Measurements from ENCODE around the gene LINGO4. TPM values are rescaled to one million over a fixed set of nuclear protein-coding genes. Genes with fewer than 3 reads are reported as not detected.

The LINGO4 gene
- total RNA-seq, 1 experiment from 2014 or later, result not detected

DNA sequence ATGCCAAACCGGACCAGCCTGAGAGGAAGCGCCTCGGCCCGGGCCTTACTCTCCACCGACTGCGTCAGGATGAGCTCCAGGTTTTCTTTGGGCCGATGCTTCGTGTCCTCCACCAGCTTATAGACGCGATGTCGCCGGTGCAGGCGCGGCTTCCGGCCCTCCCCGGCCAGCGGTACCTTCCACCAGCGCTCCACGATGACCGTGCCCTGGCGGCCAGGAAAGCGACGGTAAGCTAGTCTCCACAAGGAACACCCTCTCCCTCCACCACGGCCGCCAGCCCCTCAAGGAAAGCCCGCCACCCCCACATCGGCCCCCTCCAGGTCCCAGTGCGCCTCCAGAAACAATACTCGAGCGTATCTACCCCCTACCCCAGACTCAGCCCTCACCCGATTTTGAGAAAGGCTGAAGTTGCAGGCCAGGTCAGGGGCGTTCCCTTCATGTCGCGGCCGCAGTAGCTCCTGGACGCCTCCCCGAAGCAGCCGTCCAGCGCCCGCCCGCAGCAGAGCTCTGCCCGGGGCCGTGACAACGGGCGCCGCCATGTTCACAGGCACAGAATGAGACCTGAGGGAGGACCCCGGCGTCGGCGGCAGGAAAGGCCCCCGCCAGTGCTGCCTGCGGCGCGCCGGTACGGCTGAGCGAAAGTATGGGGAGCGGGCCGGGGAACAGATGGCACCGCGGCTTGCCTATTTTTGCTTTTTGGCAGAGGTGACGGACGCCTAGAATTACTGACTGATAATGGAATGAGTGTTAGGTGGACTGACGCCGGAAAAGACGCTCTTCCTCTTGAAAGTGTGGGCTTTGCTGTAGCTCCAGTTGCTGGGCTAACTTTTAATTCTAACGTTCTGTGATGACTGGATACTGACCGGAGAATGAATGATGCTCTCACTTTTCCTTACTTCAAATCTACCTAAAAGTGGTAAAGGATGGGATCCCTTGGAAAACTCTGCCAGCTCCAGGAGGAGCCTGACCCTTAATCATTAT is 42.0 kb downstream of the LINGO4 start, which contains the start of gene MRPL9 (continued):
- TF ChIP-seq ELF4 (CRISPR knock-in tag; IDR thresholded peaks at IDR 0.05; ENCODE audit: low read depth) (no peak), ZNF263 (CRISPR knock-in tag; IDR thresholded peaks at IDR 0.05; ENCODE audit: low read depth) (no peak), TCF7 (CRISPR knock-in tag; IDR thresholded peaks at IDR 0.05; ENCODE audit: low read depth) (no peak), ZNF219 (CRISPR knock-in tag; IDR thresholded peaks at IDR 0.05; ENCODE audit: borderline replicate concordance) (no peak), SMAD4 (CRISPR knock-in tag; IDR thresholded peaks at IDR 0.05) (no peak), HMGA2 (CRISPR knock-in tag; IDR thresholded peaks at IDR 0.05) (no peak), NFATC4 (CRISPR knock-in tag; IDR thresholded peaks at IDR 0.05) (no peak), KAT7 (CRISPR knock-in tag; IDR thresholded peaks at IDR 0.05; ENCODE audit: borderline replicate concordance) (0 out of 2 replicates have a peak, but pooled peaks have one; percentile 49), NR2C2 (CRISPR knock-in tag; IDR thresholded peaks at IDR 0.05) (no peak), SP1 (CRISPR knock-in tag; conservative IDR thresholded peaks at IDR 0.05) (peak; percentile 60), EMX1 (CRISPR knock-in tag; IDR thresholded peaks at IDR 0.05) (no peak)
- TF ChIP-seq, protein P1, sequence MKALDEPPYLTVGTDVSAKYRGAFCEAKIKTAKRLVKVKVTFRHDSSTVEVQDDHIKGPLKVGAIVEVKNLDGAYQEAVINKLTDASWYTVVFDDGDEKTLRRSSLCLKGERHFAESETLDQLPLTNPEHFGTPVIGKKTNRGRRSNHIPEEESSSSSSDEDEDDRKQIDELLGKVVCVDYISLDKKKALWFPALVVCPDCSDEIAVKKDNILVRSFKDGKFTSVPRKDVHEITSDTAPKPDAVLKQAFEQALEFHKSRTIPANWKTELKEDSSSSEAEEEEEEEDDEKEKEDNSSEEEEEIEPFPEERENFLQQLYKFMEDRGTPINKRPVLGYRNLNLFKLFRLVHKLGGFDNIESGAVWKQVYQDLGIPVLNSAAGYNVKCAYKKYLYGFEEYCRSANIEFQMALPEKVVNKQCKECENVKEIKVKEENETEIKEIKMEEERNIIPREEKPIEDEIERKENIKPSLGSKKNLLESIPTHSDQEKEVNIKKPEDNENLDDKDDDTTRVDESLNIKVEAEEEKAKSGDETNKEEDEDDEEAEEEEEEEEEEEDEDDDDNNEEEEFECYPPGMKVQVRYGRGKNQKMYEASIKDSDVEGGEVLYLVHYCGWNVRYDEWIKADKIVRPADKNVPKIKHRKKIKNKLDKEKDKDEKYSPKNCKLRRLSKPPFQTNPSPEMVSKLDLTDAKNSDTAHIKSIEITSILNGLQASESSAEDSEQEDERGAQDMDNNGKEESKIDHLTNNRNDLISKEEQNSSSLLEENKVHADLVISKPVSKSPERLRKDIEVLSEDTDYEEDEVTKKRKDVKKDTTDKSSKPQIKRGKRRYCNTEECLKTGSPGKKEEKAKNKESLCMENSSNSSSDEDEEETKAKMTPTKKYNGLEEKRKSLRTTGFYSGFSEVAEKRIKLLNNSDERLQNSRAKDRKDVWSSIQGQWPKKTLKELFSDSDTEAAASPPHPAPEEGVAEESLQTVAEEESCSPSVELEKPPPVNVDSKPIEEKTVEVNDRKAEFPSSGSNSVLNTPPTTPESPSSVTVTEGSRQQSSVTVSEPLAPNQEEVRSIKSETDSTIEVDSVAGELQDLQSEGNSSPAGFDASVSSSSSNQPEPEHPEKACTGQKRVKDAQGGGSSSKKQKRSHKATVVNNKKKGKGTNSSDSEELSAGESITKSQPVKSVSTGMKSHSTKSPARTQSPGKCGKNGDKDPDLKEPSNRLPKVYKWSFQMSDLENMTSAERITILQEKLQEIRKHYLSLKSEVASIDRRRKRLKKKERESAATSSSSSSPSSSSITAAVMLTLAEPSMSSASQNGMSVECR (CRISPR knock-in tag; IDR thresholded peaks at IDR 0.05; ENCODE audit: borderline replicate concordance), result no peak
- TF ChIP-seq, protein P2, sequence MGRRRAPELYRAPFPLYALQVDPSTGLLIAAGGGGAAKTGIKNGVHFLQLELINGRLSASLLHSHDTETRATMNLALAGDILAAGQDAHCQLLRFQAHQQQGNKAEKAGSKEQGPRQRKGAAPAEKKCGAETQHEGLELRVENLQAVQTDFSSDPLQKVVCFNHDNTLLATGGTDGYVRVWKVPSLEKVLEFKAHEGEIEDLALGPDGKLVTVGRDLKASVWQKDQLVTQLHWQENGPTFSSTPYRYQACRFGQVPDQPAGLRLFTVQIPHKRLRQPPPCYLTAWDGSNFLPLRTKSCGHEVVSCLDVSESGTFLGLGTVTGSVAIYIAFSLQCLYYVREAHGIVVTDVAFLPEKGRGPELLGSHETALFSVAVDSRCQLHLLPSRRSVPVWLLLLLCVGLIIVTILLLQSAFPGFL (CRISPR knock-in tag; IDR thresholded peaks at IDR 0.05; ENCODE audit: borderline replicate concordance), result no peak
- TF ChIP-seq, protein P3, sequence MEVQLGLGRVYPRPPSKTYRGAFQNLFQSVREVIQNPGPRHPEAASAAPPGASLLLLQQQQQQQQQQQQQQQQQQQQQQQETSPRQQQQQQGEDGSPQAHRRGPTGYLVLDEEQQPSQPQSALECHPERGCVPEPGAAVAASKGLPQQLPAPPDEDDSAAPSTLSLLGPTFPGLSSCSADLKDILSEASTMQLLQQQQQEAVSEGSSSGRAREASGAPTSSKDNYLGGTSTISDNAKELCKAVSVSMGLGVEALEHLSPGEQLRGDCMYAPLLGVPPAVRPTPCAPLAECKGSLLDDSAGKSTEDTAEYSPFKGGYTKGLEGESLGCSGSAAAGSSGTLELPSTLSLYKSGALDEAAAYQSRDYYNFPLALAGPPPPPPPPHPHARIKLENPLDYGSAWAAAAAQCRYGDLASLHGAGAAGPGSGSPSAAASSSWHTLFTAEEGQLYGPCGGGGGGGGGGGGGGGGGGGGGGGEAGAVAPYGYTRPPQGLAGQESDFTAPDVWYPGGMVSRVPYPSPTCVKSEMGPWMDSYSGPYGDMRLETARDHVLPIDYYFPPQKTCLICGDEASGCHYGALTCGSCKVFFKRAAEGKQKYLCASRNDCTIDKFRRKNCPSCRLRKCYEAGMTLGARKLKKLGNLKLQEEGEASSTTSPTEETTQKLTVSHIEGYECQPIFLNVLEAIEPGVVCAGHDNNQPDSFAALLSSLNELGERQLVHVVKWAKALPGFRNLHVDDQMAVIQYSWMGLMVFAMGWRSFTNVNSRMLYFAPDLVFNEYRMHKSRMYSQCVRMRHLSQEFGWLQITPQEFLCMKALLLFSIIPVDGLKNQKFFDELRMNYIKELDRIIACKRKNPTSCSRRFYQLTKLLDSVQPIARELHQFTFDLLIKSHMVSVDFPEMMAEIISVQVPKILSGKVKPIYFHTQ (CRISPR knock-in tag; IDR thresholded peaks at IDR 0.05), result no peak
- TF ChIP-seq, protein P4, sequence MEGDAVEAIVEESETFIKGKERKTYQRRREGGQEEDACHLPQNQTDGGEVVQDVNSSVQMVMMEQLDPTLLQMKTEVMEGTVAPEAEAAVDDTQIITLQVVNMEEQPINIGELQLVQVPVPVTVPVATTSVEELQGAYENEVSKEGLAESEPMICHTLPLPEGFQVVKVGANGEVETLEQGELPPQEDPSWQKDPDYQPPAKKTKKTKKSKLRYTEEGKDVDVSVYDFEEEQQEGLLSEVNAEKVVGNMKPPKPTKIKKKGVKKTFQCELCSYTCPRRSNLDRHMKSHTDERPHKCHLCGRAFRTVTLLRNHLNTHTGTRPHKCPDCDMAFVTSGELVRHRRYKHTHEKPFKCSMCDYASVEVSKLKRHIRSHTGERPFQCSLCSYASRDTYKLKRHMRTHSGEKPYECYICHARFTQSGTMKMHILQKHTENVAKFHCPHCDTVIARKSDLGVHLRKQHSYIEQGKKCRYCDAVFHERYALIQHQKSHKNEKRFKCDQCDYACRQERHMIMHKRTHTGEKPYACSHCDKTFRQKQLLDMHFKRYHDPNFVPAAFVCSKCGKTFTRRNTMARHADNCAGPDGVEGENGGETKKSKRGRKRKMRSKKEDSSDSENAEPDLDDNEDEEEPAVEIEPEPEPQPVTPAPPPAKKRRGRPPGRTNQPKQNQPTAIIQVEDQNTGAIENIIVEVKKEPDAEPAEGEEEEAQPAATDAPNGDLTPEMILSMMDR (IDR thresholded peaks at IDR 0.05), result no peak
- TF ChIP-seq, protein P5, sequence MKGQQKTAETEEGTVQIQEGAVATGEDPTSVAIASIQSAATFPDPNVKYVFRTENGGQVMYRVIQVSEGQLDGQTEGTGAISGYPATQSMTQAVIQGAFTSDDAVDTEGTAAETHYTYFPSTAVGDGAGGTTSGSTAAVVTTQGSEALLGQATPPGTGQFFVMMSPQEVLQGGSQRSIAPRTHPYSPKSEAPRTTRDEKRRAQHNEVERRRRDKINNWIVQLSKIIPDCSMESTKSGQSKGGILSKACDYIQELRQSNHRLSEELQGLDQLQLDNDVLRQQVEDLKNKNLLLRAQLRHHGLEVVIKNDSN (CRISPR knock-in tag; IDR thresholded peaks at IDR 0.05), result no peak
- TF ChIP-seq, protein P6, sequence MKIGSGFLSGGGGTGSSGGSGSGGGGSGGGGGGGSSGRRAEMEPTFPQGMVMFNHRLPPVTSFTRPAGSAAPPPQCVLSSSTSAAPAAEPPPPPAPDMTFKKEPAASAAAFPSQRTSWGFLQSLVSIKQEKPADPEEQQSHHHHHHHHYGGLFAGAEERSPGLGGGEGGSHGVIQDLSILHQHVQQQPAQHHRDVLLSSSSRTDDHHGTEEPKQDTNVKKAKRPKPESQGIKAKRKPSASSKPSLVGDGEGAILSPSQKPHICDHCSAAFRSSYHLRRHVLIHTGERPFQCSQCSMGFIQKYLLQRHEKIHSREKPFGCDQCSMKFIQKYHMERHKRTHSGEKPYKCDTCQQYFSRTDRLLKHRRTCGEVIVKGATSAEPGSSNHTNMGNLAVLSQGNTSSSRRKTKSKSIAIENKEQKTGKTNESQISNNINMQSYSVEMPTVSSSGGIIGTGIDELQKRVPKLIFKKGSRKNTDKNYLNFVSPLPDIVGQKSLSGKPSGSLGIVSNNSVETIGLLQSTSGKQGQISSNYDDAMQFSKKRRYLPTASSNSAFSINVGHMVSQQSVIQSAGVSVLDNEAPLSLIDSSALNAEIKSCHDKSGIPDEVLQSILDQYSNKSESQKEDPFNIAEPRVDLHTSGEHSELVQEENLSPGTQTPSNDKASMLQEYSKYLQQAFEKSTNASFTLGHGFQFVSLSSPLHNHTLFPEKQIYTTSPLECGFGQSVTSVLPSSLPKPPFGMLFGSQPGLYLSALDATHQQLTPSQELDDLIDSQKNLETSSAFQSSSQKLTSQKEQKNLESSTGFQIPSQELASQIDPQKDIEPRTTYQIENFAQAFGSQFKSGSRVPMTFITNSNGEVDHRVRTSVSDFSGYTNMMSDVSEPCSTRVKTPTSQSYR (CRISPR knock-in tag; IDR thresholded peaks at IDR 0.05), result no peak
